ENCODE results near the gene TFAP2A.

- TF ChIP-seq POLR2A (IDR thresholded peaks at IDR 0.05) = no peak
- TF ChIP-seq CTCF (IDR thresholded peaks at IDR 0.05) = no peak
Measured at GRCh38 chr6:10359581-10359980, 55.3 kb downstream of the TFAP2A start.

Data from uterus (tissue), 2 donors.